Mesendoderm (in vitro differentiated cells): ENCODE data around the gene EPC1.
"Not testable (repeated sequence)": the region's sequence is repeated elsewhere in the genome, so short reads cannot be mapped to it uniquely, and the experiment has no call there.

Experiments used
- DNase-seq: peaks from one replicate; pipeline ENCODE4 v3.0.0; 2013
- H2AK5ac ChIP-seq: 2 replicates; pipeline ENCODE4 v1.6.1; 2013; ENCODE audit warnings: low read length, inconsistent platforms
- H2BK120ac ChIP-seq: 2 replicates; pipeline ENCODE4 v1.6.1; 2013; ENCODE audit warnings: low read depth, mild to moderate bottlenecking, low read length, moderate library complexity, mixed read lengths
- H2BK15ac ChIP-seq: replicated peaks from 2 replicates; pipeline ENCODE4 v1.6.1; 2013; ENCODE audit warnings: low read depth, mild to moderate bottlenecking, moderate library complexity
- H2BK5ac ChIP-seq: 2 replicates; pipeline ENCODE4 v1.6.1; 2013; ENCODE audit warnings: low read length, inconsistent platforms
- H3K18ac ChIP-seq: 2 replicates; pipeline ENCODE4 v1.6.1; 2013; ENCODE audit warnings: mild to moderate bottlenecking, low read length, mixed read lengths
- H3K23ac ChIP-seq: one replicate; pipeline ENCODE4 v1.6.1; 2013; ENCODE audit warnings: low read length
- H3K27ac ChIP-seq: 2 replicates; pipeline ENCODE4 v1.5.1; 2013; ENCODE audit warnings: low read depth, mild to moderate bottlenecking, inconsistent platforms, low read length, moderate library complexity
- H3K27me3 ChIP-seq: 2 replicates; pipeline ENCODE4 v1.6.1; 2013; ENCODE audit warnings: low read length, control low read depth, mild to moderate bottlenecking, inconsistent platforms; ENCODE audit not compliant: insufficient read depth, poor library complexity
- H3K36me3 ChIP-seq: 2 replicates; pipeline ENCODE4 v1.6.1; 2013; ENCODE audit warnings: low read length, inconsistent platforms; ENCODE audit not compliant: control insufficient read depth, insufficient read depth
- H3K4ac ChIP-seq: one replicate; pipeline ENCODE4 v1.6.1; 2013; ENCODE audit warnings: low read depth, mild to moderate bottlenecking, low read length, moderate library complexity
- H3K4me1 ChIP-seq: 2 replicates; pipeline ENCODE4 v1.6.1; 2013; ENCODE audit warnings: low read depth, low read length, inconsistent platforms; ENCODE audit not compliant: control insufficient read depth
- H3K4me2 ChIP-seq: 2 replicates; pipeline ENCODE4 v1.6.1; 2013; ENCODE audit warnings: low read length
- H3K4me3 ChIP-seq: 2 replicates; pipeline ENCODE4 v1.5.1; 2013; ENCODE audit warnings: mild to moderate bottlenecking, low read length
- H3K56ac ChIP-seq: one replicate; pipeline ENCODE4 v1.6.1; 2013; ENCODE audit warnings: low read length
- H3K79me1 ChIP-seq: 2 replicates; pipeline ENCODE4 v1.6.1; 2013; ENCODE audit warnings: low read length, inconsistent platforms
- H3K79me2 ChIP-seq: 2 replicates; pipeline ENCODE4 v1.6.1; 2013; ENCODE audit warnings: mild to moderate bottlenecking, low read length; ENCODE audit not compliant: control insufficient read depth, insufficient read depth
- H3K9ac ChIP-seq: 2 replicates; pipeline ENCODE4 v1.6.1; 2013; ENCODE audit warnings: low read length, inconsistent platforms
- H4K5ac ChIP-seq: one replicate; pipeline ENCODE4 v1.6.1; 2013; ENCODE audit warnings: low read length
- H4K8ac ChIP-seq: one replicate; pipeline ENCODE4 v1.6.1; 2013; ENCODE audit warnings: low read depth, mild to moderate bottlenecking, control low read depth, low read length, moderate library complexity
- WGBS: extraction: QIAGEN DNeasy Blood & Tissue Kit; methylation state at CpG from one replicate; pipeline ENCODE4 v1.1.7; 2013; ENCODE audit warnings: low lambda C conversion rate, missing lambda C conversion rate; ENCODE audit not compliant: insufficient coverage; ENCODE audit errors: extremely low coverage; 5-methylcytosine and 5-hydroxymethylcytosine counted together

Gene EPC1

GRCh38 chr10:32360241-32360640 is 13.3 kb upstream of the EPC1 start:
- no peak overlapping the region for H2AK5ac ChIP-seq
- H3K79me1 ChIP-seq = no peaks in the 10 kb centered on the region
- H3K4me1 ChIP-seq = peaks cover 8% of the 10 kb centered on the region
- no peaks in the 10 kb centered on the region for H3K79me2 ChIP-seq
- H3K4me2 ChIP-seq = no peak overlapping the region
- no peaks in the 10 kb centered on the region for H3K27me3 ChIP-seq
- H2BK5ac ChIP-seq = no peak overlapping the region
- no peak overlapping the region for H4K5ac ChIP-seq
- H2BK15ac ChIP-seq = no peak overlapping the region
- no peak overlapping the region for H4K8ac ChIP-seq
- no peak overlapping the region for H3K4ac ChIP-seq
- H3K23ac ChIP-seq = no peak overlapping the region
- DNase-seq = no peak
- H2BK120ac ChIP-seq = no peak overlapping the region
- no CpG with 5 or more reads among the region's 1 CpG for WGBS
- no peak overlapping the region for H3K4me3 ChIP-seq
- peak overlapping the region; percentile 47 for H3K56ac ChIP-seq
- no peak overlapping the region for H3K27ac ChIP-seq
- H3K18ac ChIP-seq = no peak overlapping the region
- no peak overlapping the region for H3K9ac ChIP-seq
- H3K36me3 ChIP-seq = no peaks in the 10 kb centered on the region

- no peak overlapping the region for H3K4me3 ChIP-seq
- WGBS = no CpG with 5 or more reads among the region's 8 CpGs
- H3K27ac ChIP-seq = no peak overlapping the region
- no peaks in the 10 kb centered on the region for H3K27me3 ChIP-seq
- H3K79me2 ChIP-seq = no peaks in the 10 kb centered on the region
- H3K4me2 ChIP-seq = no peak overlapping the region
- no peak overlapping the region for H3K23ac ChIP-seq
- DNase-seq = no peak
- H4K8ac ChIP-seq = no peak overlapping the region
- no peak overlapping the region for H3K4ac ChIP-seq
- no peak overlapping the region for H3K56ac ChIP-seq
- H2BK15ac ChIP-seq = no peak overlapping the region
- H2BK120ac ChIP-seq = no peak overlapping the region
- no peaks in the 10 kb centered on the region for H3K36me3 ChIP-seq
- H3K9ac ChIP-seq = no peak overlapping the region
- peaks cover 10% of the 10 kb centered on the region for H3K4me1 ChIP-seq
- no peak overlapping the region for H2AK5ac ChIP-seq
- H4K5ac ChIP-seq = no peak overlapping the region
- H2BK5ac ChIP-seq = no peak overlapping the region
- no peak overlapping the region for H3K18ac ChIP-seq
- H3K79me1 ChIP-seq = no peaks in the 10 kb centered on the region
These were observed 10.2 kb upstream of the EPC1 start for GRCh38 chr10:32357056-32357735.

GRCh38 chr10:32354690-32355089 is 7.7 kb upstream of the EPC1 start:
- H4K8ac ChIP-seq, H3K56ac ChIP-seq, H3K27me3 ChIP-seq, H2BK5ac ChIP-seq, H2AK5ac ChIP-seq, H3K4ac ChIP-seq, H2BK15ac ChIP-seq, H3K4me3 ChIP-seq, H3K18ac ChIP-seq, H3K27ac ChIP-seq, H3K4me1 ChIP-seq, DNase-seq, H3K79me2 ChIP-seq, H4K5ac ChIP-seq, H3K9ac ChIP-seq, H3K36me3 ChIP-seq, H3K23ac ChIP-seq, H3K79me1 ChIP-seq, H2BK120ac ChIP-seq, H3K4me2 ChIP-seq: not testable (repeated sequence)
- WGBS = no CpG with 5 or more reads among the region's 1 CpG

GRCh38 chr10:32350811-32351350 is 3.9 kb upstream of the EPC1 start:
- H3K79me1 ChIP-seq = no peaks in the 10 kb centered on the region
- no peak overlapping the region for H2BK5ac ChIP-seq
- no peak overlapping the region for H3K27ac ChIP-seq
- no peak overlapping the region for H3K23ac ChIP-seq
- no peaks in the 10 kb centered on the region for H3K27me3 ChIP-seq
- no peak overlapping the region for H2BK120ac ChIP-seq
- no peak overlapping the region for H3K9ac ChIP-seq
- no peak for DNase-seq
- no peak overlapping the region for H2AK5ac ChIP-seq
- no peak overlapping the region for H3K56ac ChIP-seq
- peaks cover 3% of the 10 kb centered on the region for H3K4me1 ChIP-seq
- no peak overlapping the region for H3K18ac ChIP-seq
- H3K79me2 ChIP-seq = peaks cover 2% of the 10 kb centered on the region
- no peak overlapping the region for H2BK15ac ChIP-seq
- H4K5ac ChIP-seq = no peak overlapping the region
- no peak overlapping the region for H3K4ac ChIP-seq
- no peaks in the 10 kb centered on the region for H3K36me3 ChIP-seq
- no peak overlapping the region for H4K8ac ChIP-seq
- no CpG with 5 or more reads among the region's 3 CpGs for WGBS
- no peak overlapping the region for H3K4me2 ChIP-seq
- H3K4me3 ChIP-seq = no peak overlapping the region

- no CpG with 5 or more reads among the region's 7 CpGs for WGBS
- H3K23ac ChIP-seq = no peak overlapping the region
- H3K36me3 ChIP-seq = no peaks in the 10 kb centered on the region
- no peak overlapping the region for H3K56ac ChIP-seq
- peaks cover 9% of the 10 kb centered on the region for H3K79me2 ChIP-seq
- no peak overlapping the region for H3K4me3 ChIP-seq
- H3K79me1 ChIP-seq = no peaks in the 10 kb centered on the region
- no peak for DNase-seq
- H3K27me3 ChIP-seq = no peaks in the 10 kb centered on the region
- H3K4ac ChIP-seq = no peak overlapping the region
- H3K9ac ChIP-seq = no peak overlapping the region
- H2BK15ac ChIP-seq = no peak overlapping the region
- no peak overlapping the region for H3K4me2 ChIP-seq
- no peak overlapping the region for H2AK5ac ChIP-seq
- no peak overlapping the region for H4K5ac ChIP-seq
- H3K4me1 ChIP-seq = peaks cover 3% of the 10 kb centered on the region
- H2BK5ac ChIP-seq = no peak overlapping the region
- H3K18ac ChIP-seq = no peak overlapping the region
- H2BK120ac ChIP-seq = no peak overlapping the region
- no peak overlapping the region for H3K27ac ChIP-seq
- no peak overlapping the region for H4K8ac ChIP-seq
These were observed 3.2 kb upstream of the EPC1 start for GRCh38 chr10:32349968-32350738.
